Measurements from ENCODE around the gene NANOS2.

Gene NANOS2

GRCh38 chr19:45913874-45914830 lies at the start of gene NANOS2:
Gene NANOS2, minus strand, starts transcription at chr19:45914778. Its CDS starts 85 bp downstream, at chr19:45914693.
- no peak for FAIRE-seq

DNA sequence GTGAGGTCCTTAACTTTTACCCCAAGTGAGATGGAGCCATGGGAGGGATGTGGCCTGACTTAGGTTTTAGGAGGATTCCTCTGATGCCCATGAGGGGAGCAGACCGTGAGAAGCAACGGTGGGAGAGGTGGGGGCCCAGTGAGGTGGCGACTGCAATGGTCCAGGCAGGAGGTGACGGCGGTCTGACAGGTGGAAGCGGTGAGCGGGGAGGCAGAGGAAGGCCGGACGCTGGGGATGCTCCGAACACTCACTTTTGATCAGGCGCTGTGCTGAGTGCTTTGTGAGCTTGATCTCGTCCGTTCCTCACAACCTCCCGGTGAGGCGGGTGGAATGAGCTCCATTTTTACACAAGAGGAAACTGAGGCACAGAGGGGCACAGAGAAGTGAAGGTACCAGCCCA lies 47.4 kb upstream of the NANOS2 start:
- FAIRE-seq, result no peak

DNA sequence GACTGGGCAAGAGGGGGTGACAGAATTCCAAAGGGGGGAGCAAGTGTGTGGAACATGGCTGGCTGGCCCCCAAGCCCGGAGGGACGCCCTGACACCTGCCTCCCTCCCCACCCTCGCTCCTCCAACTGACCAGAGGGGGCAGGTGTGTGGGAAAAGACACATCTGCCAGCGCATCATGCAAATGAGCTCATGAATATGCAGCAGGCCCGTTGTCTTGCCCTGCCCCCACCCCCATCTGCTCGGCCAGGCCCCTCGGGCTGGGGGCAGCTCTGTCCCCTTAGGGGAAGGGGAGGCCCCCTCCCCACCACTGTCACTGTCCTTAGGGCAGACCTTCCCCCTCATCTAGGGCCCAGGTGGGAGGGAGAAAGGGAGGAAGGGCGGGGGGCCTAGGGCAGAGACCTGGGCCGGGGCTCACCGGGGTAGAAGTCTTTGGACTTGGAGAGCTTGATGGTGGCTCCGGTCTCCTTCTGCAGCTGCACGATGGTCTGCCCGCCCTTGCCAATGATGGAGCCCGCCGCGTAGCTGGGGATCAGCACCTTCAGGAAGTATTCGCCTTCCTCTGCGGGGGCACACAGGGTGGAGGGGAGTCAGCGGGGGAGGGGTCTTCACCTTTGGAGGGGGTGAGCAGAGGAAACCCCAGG lies 46.1 kb upstream of the NANOS2 start:
- no peak for FAIRE-seq

- FAIRE-seq, result no peak
Measured at GRCh38 chr19:45959517-45960025, 45.0 kb upstream of the NANOS2 start.

DNA sequence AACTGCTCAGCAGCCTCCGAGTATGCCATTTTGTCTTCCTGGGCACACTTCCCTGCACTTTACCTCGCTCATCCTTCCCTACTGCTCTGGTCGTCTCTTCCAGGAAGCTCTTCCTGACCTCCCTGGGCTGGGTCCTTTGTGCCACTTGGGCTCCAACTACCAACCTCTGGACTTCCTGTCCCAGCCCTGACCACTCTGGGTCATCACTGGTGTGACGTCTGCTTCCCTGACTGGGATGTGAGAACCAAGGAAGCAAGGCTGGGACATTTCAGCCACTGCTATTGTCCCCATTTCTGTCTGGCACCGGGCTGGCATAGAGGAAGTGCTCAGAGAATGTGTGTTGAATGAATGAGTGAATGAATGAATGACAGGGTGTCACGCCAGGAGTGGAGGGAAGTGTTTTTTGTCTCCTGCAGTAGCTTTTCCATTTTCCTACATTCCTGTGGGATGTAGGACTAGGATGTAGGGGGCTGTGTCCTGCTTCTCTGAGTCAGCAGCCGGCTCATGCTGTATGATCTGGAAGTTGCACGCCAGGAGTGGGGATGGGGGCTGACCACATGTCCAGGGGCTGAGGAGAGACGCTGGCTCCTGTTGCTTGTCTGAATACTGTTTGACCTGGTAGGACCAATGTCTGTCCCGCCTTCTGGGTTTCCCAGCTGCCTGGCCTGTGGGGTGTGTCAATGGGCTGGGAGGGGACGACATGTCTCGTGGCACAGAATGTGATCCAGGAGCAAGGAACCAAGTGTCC lies 44.4 kb upstream of the NANOS2 start:
- FAIRE-seq, result no peak

DNA sequence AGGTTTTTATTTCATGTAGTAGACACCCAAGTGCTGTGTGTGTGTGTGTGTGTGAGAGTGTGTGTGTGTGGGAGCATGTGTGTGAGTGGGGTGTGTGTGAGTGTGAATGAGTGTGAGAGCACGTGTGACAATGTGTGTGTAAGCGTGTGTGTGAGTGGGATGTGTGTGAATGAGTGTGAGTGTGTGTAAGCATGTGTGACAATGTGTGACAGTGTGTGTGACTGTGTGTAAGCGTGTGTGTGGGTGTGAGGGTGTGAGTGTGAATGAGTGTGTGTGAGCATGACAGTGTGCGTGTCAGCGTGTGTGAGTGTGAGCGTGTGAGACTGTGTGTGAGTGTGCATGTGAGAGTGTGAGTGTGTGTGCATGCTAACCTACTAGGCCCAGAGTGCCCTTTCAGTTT lies 43.7 kb upstream of the NANOS2 start:
- no peak for FAIRE-seq

GRCh38 chr19:45955905-45956608 lies 41.5 kb upstream of the NANOS2 start:
- FAIRE-seq, result no peak

- no peak for FAIRE-seq
Measured at GRCh38 chr19:45954156-45954555, 39.6 kb upstream of the NANOS2 start.

- no peak for FAIRE-seq
Measured at GRCh38 chr19:45953676-45954075, 39.1 kb upstream of the NANOS2 start.

GRCh38 chr19:45952686-45953505 lies 38.3 kb upstream of the NANOS2 start:
- no peak for FAIRE-seq

DNA sequence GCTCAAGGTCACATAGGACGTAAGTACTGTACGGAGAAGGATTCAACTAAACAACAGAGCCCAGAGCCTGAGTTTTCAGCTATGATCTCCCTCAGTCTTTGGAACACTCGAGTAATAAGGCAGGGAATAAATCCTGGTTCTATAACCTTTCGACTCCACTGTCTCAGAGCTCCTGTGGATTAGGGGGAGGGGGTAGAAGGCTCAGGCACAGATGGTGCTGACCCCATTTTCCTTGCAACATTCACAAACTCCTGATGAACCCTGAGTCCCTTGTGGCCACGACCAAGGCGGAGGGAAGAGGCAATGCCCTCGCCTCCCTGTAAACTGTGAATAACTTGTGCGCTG lies 37.7 kb upstream of the NANOS2 start:
- FAIRE-seq, result no peak

DNA sequence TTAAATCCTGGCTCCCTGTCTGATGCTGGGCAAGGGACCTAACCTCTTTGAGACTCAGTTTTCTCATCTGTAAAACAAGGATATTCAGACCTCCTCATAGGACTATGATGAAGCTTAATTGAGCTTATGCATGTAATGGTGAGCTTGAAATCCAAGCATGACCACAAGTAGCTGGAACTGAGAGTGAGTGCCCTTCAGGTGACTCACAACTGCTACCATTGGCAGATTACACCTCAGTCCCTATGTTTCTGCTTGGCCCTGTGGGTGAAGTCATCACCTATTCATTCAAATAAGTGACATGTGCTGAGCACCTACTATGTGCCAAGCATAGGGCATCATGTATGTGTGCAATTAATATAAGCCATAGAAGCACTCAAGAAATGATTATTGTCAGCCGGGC lies 33.3 kb upstream of the NANOS2 start:
- no peak for FAIRE-seq

DNA sequence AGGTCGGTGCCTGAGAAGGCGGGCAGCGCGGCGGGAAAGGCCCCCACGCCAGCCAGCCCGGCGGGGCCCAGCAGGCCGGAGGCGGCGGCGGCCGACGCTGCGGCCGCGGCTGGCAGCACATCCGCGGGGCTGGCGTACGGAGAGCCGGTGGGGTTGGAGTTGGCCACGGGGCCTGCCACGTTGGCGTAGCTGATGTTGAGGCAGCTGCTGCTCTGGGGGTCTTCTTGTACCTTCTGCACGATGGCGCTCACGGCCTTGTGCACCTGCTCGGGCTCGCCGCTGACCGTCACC lies 25.9 kb upstream of the NANOS2 start:
- no peak for FAIRE-seq

DNA sequence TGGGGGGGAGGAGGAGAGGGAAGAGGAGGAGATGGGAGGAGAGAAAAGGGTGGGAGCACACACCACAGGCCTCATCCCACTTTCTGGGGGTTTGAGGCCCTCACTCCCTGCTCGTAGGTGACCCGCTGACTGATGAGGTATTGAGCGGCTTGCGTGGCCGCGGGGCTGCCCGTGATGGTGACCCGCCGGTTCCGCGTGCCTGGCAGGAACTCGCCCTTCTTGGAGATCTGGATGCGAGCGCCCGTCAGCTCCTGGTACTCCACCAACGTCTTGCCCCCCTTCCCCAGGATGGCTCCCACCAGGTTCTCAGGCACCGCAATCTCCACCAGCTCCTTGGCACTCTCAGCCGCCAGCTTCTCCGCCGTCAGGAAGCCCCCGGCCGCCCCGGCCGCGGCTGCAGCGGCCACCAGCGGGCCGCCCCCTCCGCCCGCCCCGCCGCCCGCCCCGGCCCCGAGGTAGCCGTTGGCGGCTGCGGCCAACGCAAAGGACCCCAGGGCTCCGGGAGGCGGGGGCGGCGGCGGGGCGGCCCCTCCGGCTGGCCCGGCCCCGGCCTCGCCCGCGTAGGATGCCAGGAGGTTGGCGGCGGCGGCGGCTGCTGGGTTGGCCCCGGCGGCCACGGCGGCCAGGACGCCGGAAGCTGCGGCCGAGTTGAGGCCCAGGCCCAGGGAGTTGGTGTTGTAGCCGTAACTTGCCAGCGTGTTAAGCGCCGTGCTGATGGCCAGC lies 25.4 kb upstream of the NANOS2 start:
- no peak for FAIRE-seq

DNA sequence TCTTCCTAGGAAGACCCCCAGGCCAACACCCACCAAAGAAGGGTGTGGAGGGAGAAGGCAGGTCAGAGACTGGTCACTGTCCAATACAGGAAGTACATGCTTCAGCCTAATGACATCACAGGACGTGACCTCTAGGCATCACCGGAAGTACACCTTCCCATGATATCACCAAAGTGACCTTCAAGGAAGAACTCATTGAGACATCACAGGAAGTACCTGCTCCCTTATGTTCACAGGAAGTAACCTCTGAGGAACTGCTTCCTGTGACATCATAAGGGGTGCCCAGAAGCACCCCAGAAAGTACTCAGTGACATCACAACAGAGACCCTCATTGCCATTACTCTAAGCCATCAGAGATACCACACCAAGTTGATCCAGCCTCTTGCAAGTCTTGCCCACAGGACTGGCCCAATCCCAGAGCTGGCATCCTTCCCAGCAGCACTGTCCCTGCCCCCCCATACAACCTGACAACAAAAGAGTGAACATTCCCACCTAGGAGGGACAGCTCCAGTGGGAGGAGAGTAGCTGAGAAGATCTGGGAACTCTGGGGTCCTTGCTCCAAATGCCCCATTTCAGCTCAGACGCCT lies 24.2 kb upstream of the NANOS2 start:
- no peak for FAIRE-seq

DNA sequence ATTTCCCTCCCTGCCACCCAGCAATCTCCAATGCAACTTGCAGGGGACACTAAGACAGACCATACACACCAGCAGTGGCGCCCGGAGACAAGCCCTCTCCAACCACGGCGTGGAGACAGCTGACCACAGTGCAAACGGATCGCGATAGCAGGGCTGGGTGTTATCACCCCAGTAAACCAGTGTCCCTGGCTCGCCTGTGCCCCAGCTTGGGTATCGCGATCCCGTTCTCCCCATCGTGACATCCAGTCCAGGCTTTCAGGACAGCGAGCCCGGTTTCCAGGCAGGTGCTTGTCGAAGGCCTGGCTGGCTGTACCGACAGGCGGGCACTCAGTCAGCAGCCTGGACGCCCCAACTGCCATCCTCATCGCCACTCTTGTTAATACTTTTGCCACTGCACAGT lies 20.7 kb upstream of the NANOS2 start:
- FAIRE-seq, result no peak

GRCh38 chr19:45934551-45935230 lies 20.1 kb upstream of the NANOS2 start:
- FAIRE-seq, result no peak

GRCh38 chr19:45933759-45934158 lies 19.2 kb upstream of the NANOS2 start:
- no peak for FAIRE-seq

GRCh38 chr19:45931055-45931454 lies 16.5 kb upstream of the NANOS2 start:
- FAIRE-seq, result no peak

- no peak for FAIRE-seq
Measured at GRCh38 chr19:45929247-45929646, 14.7 kb upstream of the NANOS2 start.

All from islet of Langerhans (tissue), 1 donor.